Activated CD4-positive, alpha-beta T cell treated with anti-CD3 and anti-CD28 coated beads, Interleukin-10, Interleukin-2, amounts not matched to agents 100 ng/mL and 50 ng/mL, durations not matched to agents 16 hours and 8 hours (primary cell): ENCODE results near the gene GLS.

Source experiments
- DNase-seq: peaks from one replicate; pipeline ENCODE4 v3.0.0-alpha.2; 2020

Gene GLS

GRCh38 chr2:190997526-190998113, 117.0 kb downstream of the GLS start:
- no peak for DNase-seq

GRCh38 chr2:190999058-190999457, 118.4 kb downstream of the GLS start:
- no peak for DNase-seq

- DNase-seq = no peak
These were observed 119.5 kb downstream of the GLS start for GRCh38 chr2:190999949-191000665.

GRCh38 chr2:191001032-191001431, 120.4 kb downstream of the GLS start:
- DNase-seq = no peak

- no peak for DNase-seq
These were observed 121.0 kb downstream of the GLS start for GRCh38 chr2:191001624-191002023.

GRCh38 chr2:191003405-191004309, 123.0 kb downstream of the GLS start:
- DNase-seq = peak; percentile 39

- DNase-seq = no peak
These were observed 125.7 kb downstream of the GLS start for GRCh38 chr2:191006297-191006696.

GRCh38 chr2:191006997-191007783, 126.6 kb downstream of the GLS start:
- DNase-seq = no peak

GRCh38 chr2:191008286-191008685, 127.7 kb downstream of the GLS start:
- DNase-seq = no peak

- no peak for DNase-seq
These were observed 129.1 kb downstream of the GLS start for GRCh38 chr2:191009541-191010374.

- peak; percentile 51 for DNase-seq
These were observed 130.6 kb downstream of the GLS start for GRCh38 chr2:191010887-191011885.

GRCh38 chr2:191012346-191012745, 131.7 kb downstream of the GLS start:
- peak; percentile 44 for DNase-seq

GRCh38 chr2:191012845-191013681, 132.4 kb downstream of the GLS start:
- peak; percentile 41 for DNase-seq

GRCh38 chr2:191013682-191013931, 133.0 kb downstream of the GLS start:
- no peak for DNase-seq

- DNase-seq = peak; percentile 97
These were observed 133.5 kb downstream of the GLS start, which contains the start of gene STAT1 for GRCh38 chr2:191013932-191014652. TSS of gene STAT1 (minus strand) at chr2:191014171. CDS start at chr2:191010003, 4,168 bp downstream.

GRCh38 chr2:191014653-191015020, 134.0 kb downstream of the GLS start:
- DNase-seq = peak; percentile 50
